ENCODE measurements around the gene RDH14.
A peak's percentile ranks its signal among the peaks of the same experiment; 100 is the strongest.

RDH14 gene

GRCh38 chr2:18560797-18561085 lies 288 bp upstream of the RDH14 start:
- no peak for DNase-seq

DNA sequence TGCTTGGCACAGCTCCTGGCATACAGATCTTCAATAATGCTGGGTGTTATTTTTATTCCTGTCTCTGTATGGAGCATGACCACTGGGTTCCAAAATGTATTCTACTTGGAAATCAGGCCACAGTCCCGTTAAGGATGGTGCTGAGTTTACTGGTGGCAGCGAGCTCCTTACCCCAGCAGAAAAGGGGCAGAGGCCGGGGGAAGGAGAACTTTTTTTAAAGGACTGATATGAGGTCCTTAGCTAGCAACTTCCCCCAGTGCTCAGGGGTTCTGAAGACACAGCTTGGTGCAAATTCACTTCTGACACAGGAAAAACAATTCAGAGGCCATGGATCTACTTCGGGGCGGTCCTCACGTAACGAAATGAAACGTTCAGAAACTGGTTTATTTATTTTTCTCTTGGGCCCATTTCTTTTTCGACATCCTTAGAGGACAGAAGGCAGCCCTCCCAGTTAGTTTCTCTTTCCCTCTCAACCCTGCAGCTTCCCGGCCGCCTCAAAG lies 872 bp downstream of the RDH14 start:
- DNase-seq: no peak

- DNase-seq: no peak
Observed at GRCh38 chr2:18558458-18558857, 2.0 kb downstream of the RDH14 start.

DNA sequence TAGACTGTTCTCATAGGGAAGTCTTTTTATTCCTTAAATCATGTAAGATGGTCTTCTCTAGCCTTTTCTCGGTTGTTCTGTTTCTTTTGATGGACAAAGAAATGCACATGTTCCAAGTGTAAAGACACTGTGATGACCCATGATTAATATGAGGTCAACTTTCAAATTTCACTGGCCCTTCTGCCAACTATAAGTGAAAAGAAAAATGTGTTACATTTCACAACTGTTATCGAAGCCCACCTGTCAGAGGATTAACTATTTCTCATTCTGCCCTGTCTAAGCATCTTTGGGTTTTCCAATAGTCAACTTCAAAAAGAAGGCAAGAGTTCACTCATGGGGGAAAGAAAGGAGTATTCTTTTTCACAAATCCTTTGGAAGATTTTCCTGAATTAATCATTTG lies 3.3 kb downstream of the RDH14 start:
- no peak for DNase-seq

DNA sequence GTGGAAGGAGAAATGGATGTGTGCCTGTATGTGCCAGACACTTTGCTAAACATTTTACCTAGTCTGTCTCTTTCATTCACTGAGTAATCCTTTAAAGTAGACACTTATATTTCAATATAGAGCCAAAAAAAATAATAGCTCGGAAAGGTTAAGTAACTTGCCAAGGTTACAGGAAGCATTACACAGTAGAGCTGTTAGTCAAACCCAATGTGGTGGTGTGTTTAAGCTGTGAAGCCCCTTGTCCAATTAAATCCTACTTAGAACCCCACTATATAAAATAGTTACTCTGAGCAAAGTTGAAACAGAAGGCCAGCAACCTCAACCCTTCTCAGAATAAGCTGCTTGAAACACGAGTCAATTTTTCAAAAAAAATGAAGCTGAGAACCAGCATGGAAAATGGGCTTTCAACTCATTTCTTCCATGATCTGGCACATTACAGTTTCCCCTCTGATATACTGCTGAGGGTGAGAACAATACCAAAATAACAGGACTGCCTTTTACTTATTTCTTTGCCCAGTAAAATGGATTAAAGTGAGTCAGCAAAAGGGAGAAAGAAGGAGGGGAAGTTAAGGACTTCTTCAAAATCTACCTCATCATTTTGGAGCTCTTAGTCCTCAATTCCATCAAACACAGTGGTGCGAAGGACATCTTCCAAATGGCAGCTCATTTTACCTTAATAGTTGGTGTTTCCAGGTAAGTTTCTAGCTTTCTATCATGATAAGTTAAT lies 7.9 kb downstream of the RDH14 start:
- DNase-seq: no peak

DNA sequence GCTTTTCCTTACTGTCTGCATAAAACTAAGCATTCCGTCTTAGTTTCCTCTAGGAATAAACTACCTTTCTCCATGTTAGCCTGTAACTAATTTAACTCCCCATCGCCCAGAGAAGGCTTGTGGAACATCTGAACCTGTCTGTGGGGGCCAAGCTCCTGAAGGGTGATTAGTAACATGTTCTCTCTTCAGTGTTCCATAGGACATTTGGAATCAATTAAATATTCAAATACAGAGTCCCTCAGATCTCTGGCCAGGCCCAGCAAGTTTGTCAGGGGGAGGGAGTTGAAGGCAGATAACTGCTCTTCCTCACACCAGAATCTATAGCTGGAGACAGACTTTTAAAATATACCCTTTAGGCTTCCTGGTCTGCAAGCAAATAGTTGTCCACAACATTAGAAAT lies 8.8 kb downstream of the RDH14 start:
- no peak for DNase-seq

DNA sequence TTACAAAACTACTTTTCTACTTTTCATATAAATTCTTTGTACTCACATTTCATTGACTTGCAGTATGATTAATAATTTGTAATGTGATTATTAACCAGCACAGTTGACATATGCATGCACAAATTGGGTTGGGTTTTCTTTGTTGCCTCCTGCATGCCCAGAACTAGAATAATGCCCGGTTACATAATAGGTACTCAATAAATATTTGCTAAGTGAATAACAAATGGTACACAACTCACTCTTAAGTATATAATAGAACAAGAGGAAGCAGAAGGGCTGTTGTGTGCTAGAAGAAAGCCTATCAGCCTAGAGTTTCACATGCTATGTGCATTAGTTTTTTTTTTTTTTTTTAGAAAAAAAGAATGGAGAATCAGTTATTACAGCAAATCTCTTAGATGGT lies 9.3 kb downstream of the RDH14 start:
- DNase-seq: no peak

DNA sequence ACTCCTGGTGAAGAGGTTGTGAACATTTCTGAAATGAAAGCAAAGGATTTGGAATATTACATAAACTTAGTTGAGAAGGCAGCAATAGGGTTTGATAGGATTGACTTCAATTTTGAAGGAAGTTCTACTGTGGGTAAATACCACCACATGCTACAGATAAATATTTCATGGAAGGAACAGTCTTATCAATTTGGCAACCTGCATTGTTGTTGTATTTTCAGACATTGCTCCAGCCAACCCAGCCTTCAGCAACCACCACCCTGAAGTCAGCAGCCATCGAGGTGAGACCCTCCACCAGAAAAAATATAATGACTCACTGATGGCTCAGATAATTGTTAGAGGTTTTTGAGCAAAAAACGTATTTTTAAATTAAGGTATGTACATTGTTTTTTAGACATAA lies 10.0 kb downstream of the RDH14 start:
- DNase-seq: no peak

DNA sequence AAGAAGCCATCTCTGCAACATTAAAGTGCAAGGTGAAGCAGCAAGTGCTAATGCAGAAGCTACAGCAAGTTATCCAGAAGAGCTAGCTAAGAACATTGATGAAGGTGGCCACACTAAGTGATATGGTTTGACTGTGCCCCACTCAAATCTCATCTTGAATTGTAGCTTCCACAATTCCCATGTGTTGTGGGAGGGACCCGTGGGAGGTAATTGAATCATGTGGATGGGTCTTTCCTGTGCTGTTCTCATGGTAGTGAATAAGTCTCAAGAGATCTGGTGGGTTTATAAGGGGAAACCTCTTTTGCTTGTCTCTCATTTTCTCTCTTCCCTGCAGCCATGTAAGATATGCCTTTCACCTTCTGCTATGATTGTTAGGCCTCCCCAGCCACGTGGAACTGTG lies 11.4 kb downstream of the RDH14 start:
- no peak for DNase-seq

DNA sequence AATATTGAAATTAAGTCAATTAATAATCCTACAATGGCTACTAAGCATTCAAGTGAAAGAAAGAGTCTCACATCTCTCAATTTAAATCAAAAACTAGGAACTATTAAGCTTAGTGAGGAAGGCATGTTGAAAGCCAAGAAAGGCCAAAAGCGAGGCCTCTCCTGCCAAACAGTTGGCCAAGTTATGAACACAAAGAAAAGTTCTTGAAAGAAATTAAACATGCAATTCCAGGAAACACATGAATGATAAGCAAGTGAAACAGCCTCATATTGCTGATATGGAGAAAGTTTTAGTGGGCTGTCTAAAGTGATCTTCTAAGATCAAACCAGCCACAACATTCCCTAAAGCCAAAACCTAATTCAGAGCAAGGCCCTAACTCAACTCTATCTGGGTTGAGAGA lies 11.8 kb downstream of the RDH14 start:
- DNase-seq: no peak

GRCh38 chr2:18546567-18546966 lies 13.9 kb downstream of the RDH14 start:
- DNase-seq: peak; percentile 12

DNA sequence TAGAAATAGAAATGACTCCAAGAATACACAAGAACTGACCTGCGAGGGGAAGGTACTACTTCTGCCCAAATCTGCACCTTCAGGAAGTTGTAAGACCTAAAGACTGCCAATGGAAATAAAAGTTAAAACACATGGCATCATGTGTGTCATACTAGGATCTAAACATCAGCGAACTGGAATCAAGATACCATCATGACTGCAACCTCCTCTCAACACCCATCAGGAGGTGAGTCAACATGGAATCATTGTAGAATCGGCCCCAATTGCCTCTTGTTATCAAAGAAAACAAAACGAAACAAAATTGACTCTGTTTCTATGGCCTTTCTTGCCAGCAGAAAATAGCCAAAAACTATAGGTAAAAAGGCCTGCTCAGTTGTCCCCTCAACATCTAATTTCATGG lies 15.1 kb downstream of the RDH14 start:
- DNase-seq: no peak

- no peak for DNase-seq
Observed at GRCh38 chr2:18544171-18544570, 16.3 kb downstream of the RDH14 start.

GRCh38 chr2:18540872-18541271 lies 19.6 kb downstream of the RDH14 start:
- no peak for DNase-seq

GRCh38 chr2:18536697-18537096 lies 23.8 kb downstream of the RDH14 start:
- no peak for DNase-seq

DNA sequence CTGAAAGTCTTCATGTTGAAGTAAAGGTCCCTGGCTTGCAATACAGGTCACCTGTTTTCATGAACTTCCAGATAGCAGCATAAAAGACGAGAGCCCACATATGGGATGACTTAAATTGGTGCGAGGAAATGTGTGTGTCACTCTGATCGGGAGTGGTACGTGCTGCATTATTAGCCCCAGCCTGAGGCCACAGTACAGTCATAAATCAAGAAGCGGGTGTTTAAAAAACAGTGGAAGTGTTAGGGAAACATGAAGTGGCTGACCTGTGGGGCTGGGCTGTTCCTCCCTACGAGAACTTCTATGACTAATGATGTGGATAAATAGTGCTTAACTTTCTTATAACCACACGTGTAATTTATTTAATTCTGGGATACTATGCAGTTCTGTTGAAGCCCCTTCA lies 24.4 kb downstream of the RDH14 start:
- DNase-seq: no peak

- no peak for DNase-seq
Observed at GRCh38 chr2:18531194-18531593, 29.3 kb downstream of the RDH14 start.

- no peak for DNase-seq
Observed at GRCh38 chr2:18527822-18528221, 32.6 kb downstream of the RDH14 start.

- no peak for DNase-seq
Observed at GRCh38 chr2:18527326-18527725, 33.1 kb downstream of the RDH14 start.

DNA sequence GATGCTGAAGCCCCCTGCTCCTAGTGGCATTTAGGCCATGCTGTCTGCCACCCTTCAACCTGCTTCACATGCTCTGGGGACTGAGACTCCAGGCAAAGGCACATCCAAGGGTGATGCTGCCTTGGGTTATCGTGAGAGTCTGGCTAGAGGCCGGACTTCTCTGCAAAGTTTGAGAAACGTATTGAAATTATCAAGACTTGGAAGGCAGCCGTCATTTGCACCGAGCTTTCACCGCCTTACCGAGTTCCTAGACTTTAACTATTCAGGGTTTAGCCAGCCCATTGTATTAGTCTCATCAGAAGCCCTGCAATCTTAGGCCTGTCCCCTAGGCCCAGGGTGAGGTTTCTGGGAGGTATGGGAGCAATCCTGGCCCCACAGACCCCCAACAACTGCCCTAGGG lies 34.0 kb downstream of the RDH14 start:
- no peak for DNase-seq

- no peak for DNase-seq
Observed at GRCh38 chr2:18525852-18526251, 34.6 kb downstream of the RDH14 start.

DNA sequence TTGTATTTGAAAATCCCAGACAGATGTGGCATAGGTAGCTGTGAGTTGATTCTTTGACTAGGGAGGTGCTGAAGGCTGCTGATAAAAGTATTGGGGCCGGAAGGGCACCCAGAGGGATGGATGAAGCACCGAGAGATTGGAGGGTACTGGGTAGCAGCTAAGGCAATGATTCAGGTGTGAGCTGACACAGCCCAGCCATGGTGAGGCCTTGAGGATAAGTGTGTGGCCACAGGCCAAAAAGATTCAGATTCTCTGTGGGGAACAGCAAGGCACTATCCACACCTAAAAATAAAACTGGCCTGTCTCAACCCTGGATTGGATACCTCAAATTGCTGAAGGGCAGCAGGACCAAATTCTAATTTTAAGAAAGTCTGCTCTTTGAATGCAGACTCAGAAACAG lies 35.2 kb downstream of the RDH14 start:
- DNase-seq: no peak

GRCh38 chr2:18522484-18523146 lies 37.8 kb downstream of the RDH14 start:
- no peak for DNase-seq

DNA sequence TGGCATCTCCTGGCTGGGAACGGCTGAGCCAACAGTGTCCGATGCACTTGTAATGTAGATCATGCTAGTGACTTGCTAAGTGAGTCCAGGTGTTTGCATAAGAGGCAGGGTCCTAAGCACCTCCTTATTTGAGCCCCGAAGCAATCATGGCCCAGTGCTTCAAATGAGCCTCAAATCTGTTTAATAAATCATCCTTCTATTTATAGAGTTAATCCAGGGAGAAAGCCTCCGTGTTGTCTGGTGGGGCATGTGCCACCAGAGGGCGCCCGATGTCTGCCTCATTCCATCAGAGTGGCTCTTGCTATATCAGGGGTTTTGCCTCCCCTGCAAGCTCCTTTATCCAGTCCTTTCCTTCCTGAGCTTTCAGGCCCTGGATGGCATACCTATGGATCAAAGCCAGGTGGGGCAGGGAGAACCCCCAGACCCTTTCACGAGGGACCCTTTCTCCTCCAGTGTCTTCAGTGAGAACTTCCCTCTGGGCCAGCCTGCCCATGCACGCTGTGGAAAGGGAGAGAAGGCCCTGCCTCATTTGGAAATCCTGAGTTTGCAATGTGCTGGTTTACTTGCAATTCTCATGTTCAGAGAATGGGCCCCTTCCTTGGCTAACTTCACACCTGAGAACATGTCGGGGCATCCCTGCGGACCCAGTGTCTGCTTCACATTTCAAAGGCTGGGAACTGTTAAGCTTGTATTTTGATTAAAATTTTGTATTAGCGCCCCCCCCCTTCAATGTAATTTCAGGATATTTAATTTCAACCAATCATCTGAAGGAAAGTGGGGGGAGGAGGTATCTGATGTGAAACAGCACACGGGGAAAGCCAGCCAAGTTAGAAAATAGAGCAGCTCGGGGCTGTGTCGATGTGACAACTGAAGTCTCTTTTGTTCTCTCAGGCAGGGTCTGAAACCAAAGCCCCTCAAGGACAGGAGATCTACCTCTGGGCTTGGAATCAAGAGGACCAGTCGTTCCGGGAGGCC lies 39.7 kb downstream of the RDH14 start:
- peak; percentile 27 for DNase-seq

Data from NCI-H2171 (cell line).